ENCODE measurements around the gene KCTD16.

KCTD16 gene

DNA sequence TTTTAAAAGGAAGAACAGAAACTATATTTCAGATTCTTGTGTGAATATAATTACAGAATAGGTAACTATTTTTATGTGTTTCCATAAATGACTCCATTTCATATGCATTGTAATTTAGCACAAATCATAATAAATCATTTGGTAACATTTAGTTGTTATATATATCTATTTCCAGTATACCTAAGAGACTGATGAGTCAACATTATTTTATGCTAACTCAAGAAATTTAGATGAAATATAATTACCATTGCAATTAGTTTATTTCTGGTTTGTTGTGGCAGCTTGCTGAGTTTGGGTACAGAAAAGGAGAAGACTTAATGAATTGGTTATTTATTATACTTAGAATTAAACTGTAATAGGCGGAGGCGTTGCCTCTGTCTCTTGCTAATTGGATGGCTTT, 314.9 kb downstream of the KCTD16 start:
- H3K79me1 ChIP-seq (ENCODE audit: low read length), result no peaks in the 10 kb centered on the region
- H2BK15ac ChIP-seq (replicated peaks; ENCODE audit: low read depth), result no peak overlapping the region
- no peak overlapping the region for H4K8ac ChIP-seq (ENCODE audit: low read depth, low read length)
- H3K36me3 ChIP-seq (ENCODE audit: control insufficient read depth, insufficient read depth, low read length), result no peaks in the 10 kb centered on the region
- H2BK5ac ChIP-seq (ENCODE audit: low read length), result no peak overlapping the region
- H2BK120ac ChIP-seq (ENCODE audit: low read depth, low read length), result no peak overlapping the region
- WGBS (ENCODE audit: extremely low coverage, insufficient coverage, low lambda C conversion rate), result no CpG with 5 or more reads among the region's 2 CpGs
- no peak overlapping the region for H3K56ac ChIP-seq (ENCODE audit: low read length)
- no peak overlapping the region for H3K4me3 ChIP-seq (ENCODE audit: low read length)
- H3K27me3 ChIP-seq (ENCODE audit: insufficient read depth, low read length, poor library complexity), result no peaks in the 10 kb centered on the region
- no peak overlapping the region for H3K4ac ChIP-seq (ENCODE audit: low read depth, low read length)
- H3K4me1 ChIP-seq (ENCODE audit: control insufficient read depth, low read depth, low read length), result no peaks in the 10 kb centered on the region
- H3K79me2 ChIP-seq (ENCODE audit: control insufficient read depth, insufficient read depth, low read length), result no peaks in the 10 kb centered on the region
- no peak overlapping the region for H3K9ac ChIP-seq (ENCODE audit: low read length)
- H3K27ac ChIP-seq (ENCODE audit: low read depth, low read length), result no peak overlapping the region
- H4K5ac ChIP-seq (ENCODE audit: low read length), result no peak overlapping the region
- H2AK5ac ChIP-seq (ENCODE audit: low read length), result no peak overlapping the region
- no peak for DNase-seq
- H3K4me2 ChIP-seq (ENCODE audit: low read length), result no peak overlapping the region
- H3K23ac ChIP-seq (ENCODE audit: low read length), result no peak overlapping the region
- no peak overlapping the region for H3K18ac ChIP-seq (ENCODE audit: low read length)

- peak overlapping the region; percentile 43 for H3K56ac ChIP-seq (ENCODE audit: low read length)
- H4K5ac ChIP-seq (ENCODE audit: low read length), result no peak overlapping the region
- H2BK120ac ChIP-seq (ENCODE audit: low read depth, low read length), result no peak overlapping the region
- no peak overlapping the region for H3K27ac ChIP-seq (ENCODE audit: low read depth, low read length)
- DNase-seq, result peak; percentile 61
- H3K4me2 ChIP-seq (ENCODE audit: low read length), result no peak overlapping the region
- no peak overlapping the region for H3K18ac ChIP-seq (ENCODE audit: low read length)
- H2BK15ac ChIP-seq (replicated peaks; ENCODE audit: low read depth), result no peak overlapping the region
- H2AK5ac ChIP-seq (ENCODE audit: low read length), result no peak overlapping the region
- H3K4ac ChIP-seq (ENCODE audit: low read depth, low read length), result no peak overlapping the region
- H3K79me2 ChIP-seq (ENCODE audit: control insufficient read depth, insufficient read depth, low read length), result no peaks in the 10 kb centered on the region
- H3K9ac ChIP-seq (ENCODE audit: low read length), result peak overlapping the region; percentile 23
- WGBS (ENCODE audit: extremely low coverage, insufficient coverage, low lambda C conversion rate), result no CpG with 5 or more reads among the region's 1 CpG
- no peaks in the 10 kb centered on the region for H3K79me1 ChIP-seq (ENCODE audit: low read length)
- H3K27me3 ChIP-seq (ENCODE audit: insufficient read depth, low read length, poor library complexity), result no peaks in the 10 kb centered on the region
- no peak overlapping the region for H3K4me3 ChIP-seq (ENCODE audit: low read length)
- no peaks in the 10 kb centered on the region for H3K4me1 ChIP-seq (ENCODE audit: control insufficient read depth, low read depth, low read length)
- H3K23ac ChIP-seq (ENCODE audit: low read length), result no peak overlapping the region
- H3K36me3 ChIP-seq (ENCODE audit: control insufficient read depth, insufficient read depth, low read length), result no peaks in the 10 kb centered on the region
- H2BK5ac ChIP-seq (ENCODE audit: low read length), result no peak overlapping the region
- H4K8ac ChIP-seq (ENCODE audit: low read depth, low read length), result no peak overlapping the region
Measured at GRCh38 chr5:144487207-144487606, 316.5 kb downstream of the KCTD16 start.

DNA sequence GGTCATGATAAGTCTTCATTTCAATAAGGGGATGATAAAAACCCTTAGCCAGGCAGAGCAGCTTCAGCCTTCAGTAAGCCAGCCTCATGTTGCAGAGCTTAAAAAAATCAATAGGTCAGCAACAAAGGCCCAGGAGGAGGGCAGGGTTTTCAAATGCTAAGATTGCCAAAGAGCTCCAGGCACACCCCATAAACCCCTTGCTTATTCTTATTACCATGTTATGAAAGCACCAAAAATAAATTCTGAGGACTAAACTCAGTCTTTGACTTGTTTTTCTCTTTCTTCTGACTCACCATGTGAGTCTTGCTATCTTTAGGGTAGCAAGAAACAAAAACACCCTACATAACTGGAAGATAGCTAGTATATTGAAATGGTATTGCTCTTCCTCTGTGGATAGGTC, 317.1 kb downstream of the KCTD16 start:
- H3K4ac ChIP-seq (ENCODE audit: low read depth, low read length), result peak overlapping the region; percentile 79
- no peaks in the 10 kb centered on the region for H3K4me1 ChIP-seq (ENCODE audit: control insufficient read depth, low read depth, low read length)
- H2BK5ac ChIP-seq (ENCODE audit: low read length), result no peak overlapping the region
- H2BK15ac ChIP-seq (replicated peaks; ENCODE audit: low read depth), result peak overlapping the region; percentile 57
- no peaks in the 10 kb centered on the region for H3K79me1 ChIP-seq (ENCODE audit: low read length)
- H3K4me2 ChIP-seq (ENCODE audit: low read length), result no peak overlapping the region
- no peak overlapping the region for H2BK120ac ChIP-seq (ENCODE audit: low read depth, low read length)
- no peaks in the 10 kb centered on the region for H3K79me2 ChIP-seq (ENCODE audit: control insufficient read depth, insufficient read depth, low read length)
- H3K27me3 ChIP-seq (ENCODE audit: insufficient read depth, low read length, poor library complexity), result no peaks in the 10 kb centered on the region
- H3K23ac ChIP-seq (ENCODE audit: low read length), result no peak overlapping the region
- DNase-seq, result no peak
- no peak overlapping the region for H3K27ac ChIP-seq (ENCODE audit: low read depth, low read length)
- no peak overlapping the region for H4K5ac ChIP-seq (ENCODE audit: low read length)
- no peak overlapping the region for H4K8ac ChIP-seq (ENCODE audit: low read depth, low read length)
- H3K36me3 ChIP-seq (ENCODE audit: control insufficient read depth, insufficient read depth, low read length), result no peaks in the 10 kb centered on the region
- H3K56ac ChIP-seq (ENCODE audit: low read length), result peak overlapping the region; percentile 42
- H3K9ac ChIP-seq (ENCODE audit: low read length), result peak overlapping the region; percentile 23
- peak overlapping the region; percentile 75 for H3K18ac ChIP-seq (ENCODE audit: low read length)
- no peak overlapping the region for H2AK5ac ChIP-seq (ENCODE audit: low read length)
- H3K4me3 ChIP-seq (ENCODE audit: low read length), result no peak overlapping the region

GRCh38 chr5:144503123-144503522, 332.4 kb downstream of the KCTD16 start:
- Histone ChIP-seq H3K9ac (ENCODE audit: low read length) (no peak overlapping the region), H2BK5ac (ENCODE audit: low read length) (no peak overlapping the region), H3K27ac (ENCODE audit: low read depth, low read length) (no peak overlapping the region), H3K56ac (ENCODE audit: low read length) (no peak overlapping the region), H4K5ac (ENCODE audit: low read length) (no peak overlapping the region), H3K79me2 (ENCODE audit: control insufficient read depth, insufficient read depth, low read length) (no peaks in the 10 kb centered on the region), H3K79me1 (ENCODE audit: low read length) (no peaks in the 10 kb centered on the region), H2BK120ac (ENCODE audit: low read depth, low read length) (no peak overlapping the region), H3K18ac (ENCODE audit: low read length) (no peak overlapping the region), H3K4me2 (ENCODE audit: low read length) (no peak overlapping the region), H3K36me3 (ENCODE audit: control insufficient read depth, insufficient read depth, low read length) (no peaks in the 10 kb centered on the region), H3K4ac (ENCODE audit: low read depth, low read length) (no peak overlapping the region), H3K23ac (ENCODE audit: low read length) (no peak overlapping the region), H2BK15ac (replicated peaks; ENCODE audit: low read depth) (no peak overlapping the region), H2AK5ac (ENCODE audit: low read length) (no peak overlapping the region), H3K27me3 (ENCODE audit: insufficient read depth, low read length, poor library complexity) (no peaks in the 10 kb centered on the region), H4K8ac (ENCODE audit: low read depth, low read length) (no peak overlapping the region), H3K4me3 (ENCODE audit: low read length) (no peak overlapping the region), H3K4me1 (ENCODE audit: control insufficient read depth, low read depth, low read length) (peaks cover 5% of the 10 kb centered on the region)
- no peak for DNase-seq
- no CpG with 5 or more reads among the region's 2 CpGs for WGBS (ENCODE audit: extremely low coverage, insufficient coverage, low lambda C conversion rate)

DNA sequence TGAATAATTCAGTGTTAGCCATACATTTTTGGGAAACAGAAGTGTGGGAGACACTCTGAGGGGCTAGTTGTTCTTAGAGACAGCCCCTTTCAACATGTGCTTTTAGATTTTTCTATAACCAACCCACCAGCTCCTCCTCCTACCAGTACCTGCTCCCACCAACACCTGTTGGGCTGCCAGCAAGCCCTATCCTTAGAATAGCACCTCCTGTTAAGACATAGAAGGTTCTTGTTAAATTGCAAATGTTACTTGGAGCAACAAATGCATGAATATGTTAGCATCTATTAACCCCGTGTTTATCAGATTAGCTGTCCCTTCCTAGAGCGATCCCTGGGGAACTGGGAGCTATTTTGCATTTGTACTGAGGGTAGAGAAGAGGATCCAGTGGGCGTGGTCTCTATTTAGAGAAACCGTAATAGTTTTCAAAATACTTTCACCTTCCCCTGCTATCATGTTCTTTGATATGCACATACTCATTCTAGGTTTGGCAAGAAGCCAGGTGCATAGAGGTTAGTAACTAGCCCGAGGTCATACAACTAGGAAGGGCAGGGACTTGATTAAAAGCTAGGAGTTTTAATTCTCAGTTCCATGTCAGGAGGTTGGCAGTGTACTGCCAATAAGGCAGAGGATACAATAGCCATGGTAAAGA, 334.4 kb downstream of the KCTD16 start:
- no peak overlapping the region for H3K18ac ChIP-seq (ENCODE audit: low read length)
- no CpG with 5 or more reads among the region's 5 CpGs for WGBS (ENCODE audit: extremely low coverage, insufficient coverage, low lambda C conversion rate)
- H2BK5ac ChIP-seq (ENCODE audit: low read length), result no peak overlapping the region
- no peak overlapping the region for H3K27ac ChIP-seq (ENCODE audit: low read depth, low read length)
- H3K4me2 ChIP-seq (ENCODE audit: low read length), result no peak overlapping the region
- H3K4ac ChIP-seq (ENCODE audit: low read depth, low read length), result no peak overlapping the region
- no peaks in the 10 kb centered on the region for H3K27me3 ChIP-seq (ENCODE audit: insufficient read depth, low read length, poor library complexity)
- no peak overlapping the region for H3K56ac ChIP-seq (ENCODE audit: low read length)
- H3K23ac ChIP-seq (ENCODE audit: low read length), result no peak overlapping the region
- no peaks in the 10 kb centered on the region for H3K36me3 ChIP-seq (ENCODE audit: control insufficient read depth, insufficient read depth, low read length)
- peak; percentile 25 for DNase-seq
- H3K79me1 ChIP-seq (ENCODE audit: low read length), result no peaks in the 10 kb centered on the region
- no peak overlapping the region for H3K9ac ChIP-seq (ENCODE audit: low read length)
- H2BK120ac ChIP-seq (ENCODE audit: low read depth, low read length), result no peak overlapping the region
- H4K5ac ChIP-seq (ENCODE audit: low read length), result no peak overlapping the region
- H2AK5ac ChIP-seq (ENCODE audit: low read length), result no peak overlapping the region
- no peak overlapping the region for H2BK15ac ChIP-seq (replicated peaks; ENCODE audit: low read depth)
- no peak overlapping the region for H3K4me3 ChIP-seq (ENCODE audit: low read length)
- no peak overlapping the region for H4K8ac ChIP-seq (ENCODE audit: low read depth, low read length)
- no peaks in the 10 kb centered on the region for H3K79me2 ChIP-seq (ENCODE audit: control insufficient read depth, insufficient read depth, low read length)
- H3K4me1 ChIP-seq (ENCODE audit: control insufficient read depth, low read depth, low read length), result peaks cover 5% of the 10 kb centered on the region

Measured in mesendoderm (in vitro differentiated cells).